CD14-positive monocyte (primary cell): Measurements from ENCODE around the gene FAM222B. TPM values are rescaled to one million over a fixed set of nuclear protein-coding genes. Genes with fewer than 3 reads are reported as not detected.

Source experiments
- DNase-seq, 3 donors: peaks; one replicate each; pipeline ENCODE4 v3.0.0-alpha.2; 2011 to 2022
- H2AFZ ChIP-seq: 2 replicates; pipeline ENCODE4 v1.6.0; 2012; ENCODE audit warnings: mild to moderate bottlenecking, low read depth, low read length, inconsistent platforms; ENCODE audit not compliant: insufficient read depth, poor library complexity, severe bottlenecking
- H3K27ac ChIP-seq, 2 donors: 1 replicate in 1 of 2; 2 replicates in 1 of 2; pipeline ENCODE4 v1.5.1; 2012 to 2013; ENCODE audit warnings: low read length in 2 of 2, control low read depth in 1 of 2, inconsistent platforms in 1 of 2, low read depth in 1 of 2, mild to moderate bottlenecking in 1 of 2
- H3K27me3 ChIP-seq, 2 donors: one replicate each; pipeline versions ENCODE4 v1.6.0 to v1.6.1; 2011 to 2013; ENCODE audit warnings: low read length in 2 of 2; ENCODE audit not compliant: control insufficient read depth in 2 of 2, insufficient read depth in 2 of 2
- H3K36me3 ChIP-seq, 2 donors: replicated peaks in 1 of 2; 1 replicate in 1 of 2; 2 replicates in 1 of 2; pipeline versions ENCODE4 v1.5.1 to v1.6.1; 2012 to 2013; ENCODE audit warnings: low read length in 2 of 2, control low read depth in 1 of 2, inconsistent platforms in 1 of 2, mild to moderate bottlenecking in 1 of 2; ENCODE audit not compliant: insufficient read depth in 2 of 2, control insufficient read depth in 1 of 2
- H3K4me1 ChIP-seq, 2 donors: 1 replicate in 1 of 2; 2 replicates in 1 of 2; pipeline versions ENCODE4 v1.5.1 to v1.6.1; 2012 to 2013; ENCODE audit warnings: low read length in 2 of 2, control low read depth in 1 of 2, inconsistent platforms in 1 of 2, mild to moderate bottlenecking in 1 of 2, moderate library complexity in 1 of 2; ENCODE audit not compliant: insufficient read depth in 2 of 2, control insufficient read depth in 1 of 2
- H3K4me2 ChIP-seq: replicated peaks from 2 replicates; pipeline ENCODE3; 2012; ENCODE audit warnings: low read length, moderate library complexity, mild to moderate bottlenecking; ENCODE audit not compliant: poor library complexity, severe bottlenecking; ENCODE audit errors: extremely low read depth
- H3K4me3 ChIP-seq, 3 experiments: fragments of 200-600 bp in 1 of 3; sonication (generic) in 1 of 3; replicated peaks in 1 of 3; 1 replicate in 2 of 3; 2 replicates in 1 of 3; pipeline ENCODE4 v1.5.1; 2011 to 2013; ENCODE audit warnings: low read length in 3 of 3, mild to moderate bottlenecking in 3 of 3, control low read depth in 2 of 3, low read depth in 2 of 3, inconsistent platforms in 1 of 3, moderate library complexity in 1 of 3
- H3K79me2 ChIP-seq: 2 replicates; pipeline ENCODE4 v1.6.0; 2012; ENCODE audit warnings: mild to moderate bottlenecking, control low read depth, inconsistent platforms, low read length, moderate library complexity; ENCODE audit not compliant: insufficient read depth
- H3K9ac ChIP-seq: 2 replicates; pipeline ENCODE4 v1.6.0; 2017; ENCODE audit warnings: low read length, mild to moderate bottlenecking; ENCODE audit not compliant: insufficient read depth, poor library complexity, severe bottlenecking
- H3K9me3 ChIP-seq, 2 donors: replicated peaks in 1 of 2; 1 replicate in 1 of 2; 2 replicates in 1 of 2; pipeline versions ENCODE4 v1.5.1 to v1.6.1; 2012 to 2013; ENCODE audit warnings: low read length in 2 of 2, control low read depth in 1 of 2; ENCODE audit not compliant: control insufficient read depth in 1 of 2, insufficient read depth in 1 of 2
- H4K20me1 ChIP-seq: 2 replicates; pipeline ENCODE4 v1.6.0; 2012; ENCODE audit warnings: mild to moderate bottlenecking, low read length, control low read depth, moderate library complexity; ENCODE audit not compliant: insufficient read depth
- H3K27ac Mint-ChIP-seq, 7 donors: one replicate each; pipeline ENCODE4 v1.8.0; 2020; ENCODE audit warnings: mild to moderate bottlenecking in 7 of 7, mixed read lengths in 7 of 7, moderate library complexity in 6 of 7, inconsistent platforms in 2 of 7
- H3K27me3 Mint-ChIP-seq, 3 donors: one replicate each; pipeline ENCODE4 v1.8.0; 2021 to 2022; ENCODE audit warnings: low read depth in 3 of 3, mild to moderate bottlenecking in 3 of 3, mixed read lengths in 3 of 3, moderate library complexity in 3 of 3, inconsistent platforms in 1 of 3
- H3K36me3 Mint-ChIP-seq, 2 donors: one replicate each; pipeline ENCODE4 v1.8.0; 2020; ENCODE audit warnings: mixed read lengths in 2 of 2, inconsistent platforms in 1 of 2, mild to moderate bottlenecking in 1 of 2
- H3K4me1 Mint-ChIP-seq: one replicate; pipeline ENCODE4 v1.8.0; 2020; ENCODE audit warnings: mild to moderate bottlenecking, mixed read lengths
- H3K4me3 Mint-ChIP-seq, 2 donors: one replicate each; pipeline ENCODE4 v1.8.0; 2020; ENCODE audit warnings: mild to moderate bottlenecking in 2 of 2, mixed read lengths in 2 of 2, moderate library complexity in 1 of 2
- H3K9me3 Mint-ChIP-seq, 7 donors: one replicate each; pipeline ENCODE4 v1.8.0; 2020 to 2022; ENCODE audit warnings: mixed read lengths in 7 of 7, mild to moderate bottlenecking in 6 of 7, moderate library complexity in 6 of 7, inconsistent platforms in 2 of 7
- CTCF ChIP-seq: fragments of 200-600 bp; IDR thresholded peaks from one replicate; pipeline ENCODE4 v1.8.0; 2022; ENCODE audit warnings: antibody characterized with exemption, mild to moderate bottlenecking
- WGBS: methylation state at CpG from one replicate; pipeline ENCODE4 v1.1.5; 2013; ENCODE audit warnings: missing lambda C conversion rate; ENCODE audit not compliant: insufficient coverage; 5-methylcytosine and 5-hydroxymethylcytosine counted together
- intact Hi-C, 2 donors: fragments of 100-400 bp; cut with micrococcal nuclease; formaldehyde crosslinking; loops; one replicate each; pipeline versions ENCODE4 v1.15.0 to v1.15.1; 2023
- polyA plus RNA-seq, 3 donors: library from polyadenylated mRNA; depleted of rRNA in 1 of 3; unstranded in 2 of 3; stranded (reverse) in 1 of 3; fragments of 300-500 nt in 2 of 3; fragments of >200 nt in 1 of 3; fragmentation: Illumina TruSeq in 2 of 3; gene quantifications; 1 replicate in 2 of 3; 2 replicates in 1 of 3; pipeline ENCODE4 v1.2.3, GENCODE V29; 2012 to 2021

Gene FAM222B
- polyA plus RNA-seq, 3 donors, result 1.5 to 8.6 (median 1.9) TPM

DNA sequence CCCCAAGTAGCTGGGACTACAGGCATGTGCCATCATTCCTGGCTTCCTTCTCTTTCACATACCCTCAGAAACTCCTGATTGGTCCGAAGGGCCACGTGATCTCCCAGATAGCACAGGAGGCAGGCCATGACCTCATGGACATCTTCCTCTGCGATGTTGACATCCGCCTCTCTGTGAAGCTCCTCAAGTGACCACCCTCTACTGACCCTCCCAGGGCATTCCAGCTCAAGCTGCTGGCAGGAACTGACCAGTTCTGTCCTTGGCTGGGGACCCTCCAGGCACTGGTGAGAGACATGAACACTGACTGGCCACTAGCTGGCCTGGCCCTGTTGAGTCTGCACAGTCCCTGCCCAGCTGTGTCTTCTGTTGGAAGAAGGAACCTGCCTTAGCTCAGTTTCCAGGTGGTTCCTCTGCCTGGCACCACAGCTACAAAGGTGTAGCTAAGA is 17.8 kb upstream of the FAM222B start:
- Histone ChIP-seq H3K4me1 (peaks cover 3 to 5% of the 10 kb centered on the region in 2 donors), H3K4me3 (no peak overlapping the region), H3K9me3 (no peaks in the 10 kb centered on the region), H4K20me1 (no peaks in the 10 kb centered on the region), H3K36me3 (peaks cover 34 to 46% of the 10 kb centered on the region in 2 donors), H3K27me3 (no peaks in the 10 kb centered on the region), H3K27ac (no peak overlapping the region), H2AFZ (no peak overlapping the region), H3K9ac (no peak overlapping the region), H3K79me2 (peaks cover 8% of the 10 kb centered on the region), H3K4me2 (no peak overlapping the region)
- Mint-ChIP-seq H3K9me3 (no peaks in the 10 kb centered on the region), H3K27me3 (peaks cover 0 to 2% (median 0%) of the 10 kb centered on the region in 3 donors), H3K4me3 (no peak overlapping the region), H3K36me3 (peaks cover 35 to 54% of the 10 kb centered on the region in 2 donors), H3K4me1 (peaks cover 4% of the 10 kb centered on the region), H3K27ac (peak overlapping the region in 1 of 7 donors; percentile 4)
- DNase-seq, result no peak
- 96% methylated on average over 4 of the region's 4 CpGs for WGBS
- intact Hi-C loops, result no loop called here
- no peak for TF ChIP-seq CTCF

- H3K27me3 Mint-ChIP-seq, result no peaks in the 10 kb centered on the region
- Histone ChIP-seq H3K4me1 (peaks cover 12 to 17% of the 10 kb centered on the region in 2 donors), H3K9ac (no peak overlapping the region), H3K27me3 (no peaks in the 10 kb centered on the region), H3K4me3 (no peak overlapping the region), H3K36me3 (peaks cover 34 to 46% of the 10 kb centered on the region in 2 donors), H3K79me2 (peaks cover 14% of the 10 kb centered on the region), H3K4me2 (no peak overlapping the region), H3K9me3 (no peaks in the 10 kb centered on the region), H4K20me1 (no peaks in the 10 kb centered on the region), H3K27ac (no peak overlapping the region), H2AFZ (no peak overlapping the region)
- peaks cover 13% of the 10 kb centered on the region for H3K4me1 Mint-ChIP-seq
- WGBS, result no CpG with 5 or more reads among the region's 2 CpGs
- no peak for TF ChIP-seq CTCF
- H3K4me3 Mint-ChIP-seq, result no peak overlapping the region
- no peaks in the 10 kb centered on the region for H3K9me3 Mint-ChIP-seq
- no peak overlapping the region for H3K27ac Mint-ChIP-seq
- DNase-seq, result no peak
- peaks cover 35 to 54% of the 10 kb centered on the region in 2 donors for H3K36me3 Mint-ChIP-seq
- intact Hi-C loops, result loop anchor here in 1 of 2 donors (10.0 kb wide), 1 partner anchor 94 kb away; no protein-coding TSS in a partner anchor
Measured at GRCh38 chr17:28858801-28859355, 16.3 kb upstream of the FAM222B start.
